Thoracic aorta (tissue), 2 donors: ENCODE measurements around the gene FAM174C. TPM values are rescaled to one million over a fixed set of nuclear protein-coding genes. Genes with fewer than 3 reads are reported as not detected.
A peak's percentile ranks its signal among the peaks of the same experiment; 100 is the strongest.

ENCODE experiments used
- ATAC-seq: fragments of 150-250 bp; one replicate; pipeline ENCODE4 v1.8.0; 2017; ENCODE audit warnings: low read depth; ENCODE audit not compliant: insufficient number of reproducible peaks, low FRiP score
- DNase-seq: peaks from one replicate; pipeline ENCODE4 v3.0.0-alpha.2; 2020; ENCODE audit warnings: low spot score
- H3K27ac ChIP-seq, 2 donors: fragments of 200-600 bp; sonication (generic); 1 replicate in 1 of 2; 2 replicates in 1 of 2; pipeline ENCODE4 v1.5.1; 2016; ENCODE audit warnings: mild to moderate bottlenecking in 2 of 2, moderate library complexity in 2 of 2
- H3K27me3 ChIP-seq: fragments of 200-600 bp; sonication (generic); replicated peaks from 2 replicates; pipeline ENCODE4 v1.6.0; 2016; ENCODE audit warnings: mild to moderate bottlenecking; ENCODE audit not compliant: insufficient read depth
- H3K36me3 ChIP-seq: fragments of 200-600 bp; sonication (generic); one replicate; pipeline ENCODE4 v1.5.1; 2016
- H3K4me1 ChIP-seq, 2 donors: fragments of 200-600 bp; sonication (generic); 1 replicate in 1 of 2; 2 replicates in 1 of 2; pipeline versions ENCODE4 v1.5.1 to v1.6.0; 2016; ENCODE audit warnings: low read depth in 2 of 2, mild to moderate bottlenecking in 1 of 2; ENCODE audit not compliant: control insufficient read depth in 1 of 2
- H3K4me3 ChIP-seq: fragments of 200-600 bp; sonication (generic); 2 replicates; pipeline ENCODE4 v1.5.1; 2016; ENCODE audit warnings: mild to moderate bottlenecking
- H3K9me3 ChIP-seq: fragments of 200-600 bp; sonication (generic); 2 replicates; pipeline ENCODE4 v1.5.1; 2016
- CTCF ChIP-seq: fragments of 200-600 bp; sonication (generic); IDR thresholded peaks from one replicate; pipeline ENCODE4 v1.5.1; 2019; ENCODE audit warnings: antibody characterized with exemption
- total RNA-seq, 2 donors: library from RNA; depleted of rRNA; stranded (reverse); fragments of >200 nt; gene quantifications; one replicate each; pipeline versions ENCODE4 v1.1.0 to v1.2.3, GENCODE V29; 2016

Gene FAM174C
- total RNA-seq, 2 donors from 2014 or later, result 18.8 to 40.8 TPM

GRCh38 chr19:1322198-1322981 lies 47.1 kb downstream of the FAM174C start:
- H3K4me3 ChIP-seq, result no peak overlapping the region
- no peaks in the 10 kb centered on the region for H3K36me3 ChIP-seq
- peaks cover 6% of the 10 kb centered on the region for H3K27me3 ChIP-seq
- ATAC-seq, result no peak
- H3K4me1 ChIP-seq, result peaks cover 2 to 6% of the 10 kb centered on the region in 2 donors
- TF ChIP-seq CTCF, result no peak
- DNase-seq, result no peak
- no peak overlapping the region for H3K27ac ChIP-seq
- no peaks in the 10 kb centered on the region for H3K9me3 ChIP-seq

DNA sequence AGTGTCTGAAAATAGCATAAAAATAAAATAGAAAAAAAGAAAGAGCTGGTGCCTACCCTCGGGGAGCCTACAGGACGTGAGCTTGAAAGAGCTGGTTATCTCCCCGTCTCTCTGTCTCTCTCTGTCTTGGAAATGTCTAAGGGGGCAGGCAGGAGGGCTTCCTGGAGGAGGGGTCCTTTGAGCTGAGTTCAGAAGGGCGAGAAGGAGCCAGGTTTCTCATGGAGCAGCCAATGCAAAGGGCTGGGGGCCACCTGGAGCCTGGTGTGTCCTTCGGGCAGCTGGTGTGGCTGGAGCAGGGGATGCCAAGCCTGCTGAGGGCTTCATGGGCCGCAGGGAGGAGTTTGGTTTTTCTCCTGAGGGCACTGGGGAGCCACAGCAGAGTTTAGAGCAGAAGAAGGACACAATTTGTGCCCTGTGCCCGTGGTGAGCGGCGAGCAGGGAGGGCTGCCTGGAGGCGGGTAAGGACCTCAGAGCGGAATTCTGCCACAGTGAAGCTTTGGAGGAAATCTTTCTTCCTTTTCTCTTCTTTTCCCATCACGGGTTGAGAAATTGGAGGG lies 49.0 kb downstream of the FAM174C start:
- Histone ChIP-seq H3K27ac (no peak overlapping the region), H3K36me3 (no peaks in the 10 kb centered on the region), H3K4me1 (peaks cover 2 to 6% of the 10 kb centered on the region in 2 donors), H3K27me3 (peaks cover 6% of the 10 kb centered on the region), H3K9me3 (no peaks in the 10 kb centered on the region), H3K4me3 (peak overlapping the region; percentile 63)
- no peak for ATAC-seq
- no peak for DNase-seq
- no peak for TF ChIP-seq CTCF

- no peak overlapping the region for H3K27ac ChIP-seq
Observed at GRCh38 chr19:1324806-1325567, 49.7 kb downstream of the FAM174C start.

DNA sequence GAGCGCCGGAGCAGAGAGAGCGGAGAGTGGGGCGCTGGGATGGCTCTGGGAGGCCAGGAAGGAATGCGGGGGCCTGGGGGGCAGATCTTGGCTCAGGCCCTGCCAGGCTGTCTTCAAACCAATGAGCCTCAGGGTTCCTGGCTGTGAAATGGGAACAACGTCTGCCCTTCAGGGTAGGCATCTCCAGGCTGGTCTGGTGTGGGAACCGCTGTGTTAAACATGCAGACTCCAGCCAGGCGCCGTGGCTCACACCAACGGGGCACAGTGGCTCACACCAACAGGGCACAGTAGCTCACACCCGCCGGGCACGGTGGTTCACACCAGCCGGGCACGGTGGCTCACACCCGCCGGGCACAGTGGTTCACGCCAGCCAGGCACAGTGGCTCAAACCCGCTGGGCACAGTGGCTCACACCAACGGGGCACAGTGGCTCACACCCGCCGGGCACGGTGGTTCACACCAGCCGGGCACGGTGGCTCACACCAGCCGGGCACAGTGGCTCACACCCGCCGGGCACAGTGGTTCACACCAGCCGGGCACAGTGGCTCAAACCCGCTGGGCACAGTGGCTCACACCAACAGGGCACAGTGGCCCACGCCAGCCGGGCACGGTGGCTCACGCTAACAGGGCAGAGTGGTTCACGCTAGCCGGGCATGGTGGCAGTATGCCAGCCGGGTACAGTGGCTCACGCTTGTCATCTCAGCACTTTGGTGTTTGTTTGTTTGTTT lies 50.4 kb downstream of the FAM174C start:
- H3K27ac ChIP-seq, result no peak overlapping the region
- H3K4me3 ChIP-seq, result peak overlapping the region; percentile 63
- peaks cover 6% of the 10 kb centered on the region for H3K27me3 ChIP-seq
- TF ChIP-seq CTCF, result no peak
- H3K36me3 ChIP-seq, result no peaks in the 10 kb centered on the region
- no peaks in the 10 kb centered on the region for H3K9me3 ChIP-seq
- no peak for DNase-seq
- no peak for ATAC-seq
- H3K4me1 ChIP-seq, result peaks cover 2 to 6% of the 10 kb centered on the region in 2 donors

More at GRCh38 chr19:1324806-1325567, 49.7 kb downstream of the FAM174C start:
- DNase-seq (no peak), ATAC-seq (no peak)
- no peak for TF ChIP-seq CTCF
- Histone ChIP-seq H3K36me3 (no peaks in the 10 kb centered on the region), H3K27me3 (peaks cover 6% of the 10 kb centered on the region), H3K4me1 (peaks cover 2 to 6% of the 10 kb centered on the region in 2 donors), H3K4me3 (peak overlapping the region; percentile 63), H3K9me3 (no peaks in the 10 kb centered on the region)
